H1 (cell line): ENCODE results near the gene VAT1. TPM values are rescaled to one million over a fixed set of nuclear protein-coding genes. Genes with fewer than 3 reads are reported as not detected.

Experiments used
- CREB1 ChIP-seq: IDR thresholded peaks from 2 replicates; pipeline ENCODE4 v1.6.1; 2012; ENCODE audit warnings: inconsistent platforms
- JUND ChIP-seq: IDR thresholded peaks from 2 replicates; pipeline ENCODE4 v1.6.1; 2011; ENCODE audit warnings: mild to moderate bottlenecking, improper control_type of control experiment, low read length
- TCF12 ChIP-seq: IDR thresholded peaks from 2 replicates; pipeline ENCODE4 v1.6.1; 2011; ENCODE audit warnings: low read depth, mild to moderate bottlenecking, low read length
- polyA plus RNA-seq, 7 experiments: library from polyadenylated mRNA; depleted of rRNA in 3 of 7; stranded (reverse) in 5 of 7; unstranded in 2 of 7; fragments of >200 nt in 5 of 7; fragments of 200-250 nt in 2 of 7; gene quantifications; 1 replicate in 5 of 7; 2 replicates in 1 of 7; 4 replicates in 1 of 7; pipeline versions ENCODE4 v1.2.1 to v1.2.3, GENCODE V29; 2011 to 2013; ENCODE audit warnings: missing spikeins in 2 of 7, mixed read lengths in 2 of 7
- total RNA-seq: library from RNA; stranded (reverse); fragmentation: NEBNext Ultra II Directional; extraction: Animal tissue kit (Norgen Biotek cat#: 25700); gene quantifications from 2 replicates; pipeline ENCODE4 v1.2.1, GENCODE V29; 2021

The VAT1 gene
- total and polyA plus RNA-seq, 2 of the 8 experiments (the other 6 are each of a cell fraction or from before 2014, with no cell fraction given) = 200 to 295 TPM

DNA sequence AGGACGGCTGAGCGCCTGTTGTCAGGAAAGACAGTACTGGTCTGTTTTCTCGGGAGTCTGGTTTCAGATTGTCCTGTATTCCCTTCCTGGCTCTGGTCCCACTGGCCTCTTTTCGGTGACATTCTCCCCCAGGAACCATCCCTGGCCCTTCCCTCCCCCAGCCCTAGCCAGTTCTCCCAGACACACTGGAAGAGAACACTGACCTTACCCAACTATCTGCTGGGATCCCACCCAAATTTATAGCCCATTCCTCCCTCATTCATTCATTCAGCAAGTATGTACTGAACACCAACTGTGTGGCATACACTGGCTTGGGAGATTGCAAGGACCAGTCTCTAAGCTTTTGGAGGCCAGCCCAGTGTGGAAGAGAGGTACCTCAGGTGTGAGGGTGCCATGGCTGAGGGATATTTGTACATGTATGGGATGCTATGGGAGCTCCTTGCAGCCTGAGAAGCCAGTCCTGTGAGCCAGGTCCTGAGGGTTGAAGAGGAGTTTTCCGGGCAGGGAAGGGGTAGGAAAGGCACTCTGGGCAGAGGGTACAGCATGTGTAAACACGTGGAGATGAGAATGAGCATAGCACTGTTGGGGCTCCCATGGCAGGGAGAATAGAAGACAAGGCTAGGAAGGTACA lies 8.1 kb upstream of the VAT1 start (continued):
- TF ChIP-seq TCF12 (no peak), JUND (no peak), CREB1 (no peak)
